GM12891 (cell line): Measurements from ENCODE around the gene DUSP10.

Source experiments
- DNase-seq: peaks from one replicate; pipeline ENCODE4 v3.0.0; 2011; ENCODE audit warnings: low spot score; ENCODE audit not compliant: insufficient read length
- FAIRE-seq: peaks from 2 replicates; lab custom pipeline; 2011; peaks lifted over from hg19 to GRCh38; lab: Jason Lieb, UNC
- PAX5 ChIP-seq: IDR thresholded peaks from 2 replicates; pipeline ENCODE4 v1.6.1; 2011; ENCODE audit warnings: low read length, moderate library complexity, mild to moderate bottlenecking; ENCODE audit not compliant: insufficient read depth, severe bottlenecking
- POLR2A ChIP-seq: IDR thresholded peaks from 2 replicates; pipeline ENCODE4 v1.6.1; 2011; ENCODE audit warnings: low read depth, low read length, control low read depth
- POLR2AphosphoS5 ChIP-seq: IDR thresholded peaks from 2 replicates; pipeline ENCODE4 v1.6.1; 2011; ENCODE audit warnings: low read depth, low read length, control low read depth
- POU2F2 ChIP-seq: IDR thresholded peaks from 2 replicates; pipeline ENCODE4 v1.6.1; 2011; ENCODE audit warnings: low read depth, mild to moderate bottlenecking, control low read depth, low read length, moderate library complexity
- SPI1 ChIP-seq: IDR thresholded peaks from 2 replicates; pipeline ENCODE4 v1.6.1; 2011; ENCODE audit warnings: low read depth, low read length, control low read depth
- TAF1 ChIP-seq: IDR thresholded peaks from 2 replicates; pipeline ENCODE4 v1.6.1; 2011; ENCODE audit warnings: low read depth, low read length, control low read depth

Gene DUSP10

GRCh38 chr1:221739018-221739676 is 2.7 kb downstream of the DUSP10 start:
- FAIRE-seq (no peak), DNase-seq (no peak)
- TF ChIP-seq POU2F2 (no peak), TAF1 (no peak), SPI1 (no peak), POLR2AphosphoS5 (no peak), PAX5 (no peak), POLR2A (no peak)

DNA sequence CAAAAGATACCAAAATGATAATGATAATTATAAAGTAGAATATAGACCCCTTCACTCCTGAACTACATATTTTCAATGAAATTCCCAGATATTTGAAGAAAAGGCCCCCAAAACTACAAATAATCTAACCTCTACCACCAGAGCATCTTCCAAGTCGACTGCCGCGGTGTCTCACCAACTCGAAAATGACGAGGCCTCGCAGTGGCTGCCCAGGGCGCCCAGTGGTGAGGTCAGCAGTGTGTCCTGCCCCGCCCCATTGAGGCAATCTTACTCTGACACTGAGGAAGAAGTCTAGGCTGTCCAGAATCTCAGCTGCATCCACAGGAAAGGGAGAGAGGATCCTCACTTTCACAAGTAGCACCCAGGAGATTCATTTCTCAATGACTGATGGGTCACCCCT is 5.2 kb downstream of the DUSP10 start:
- no peak for FAIRE-seq
- no peak for DNase-seq
- TF ChIP-seq POLR2AphosphoS5, result no peak

GRCh38 chr1:221735999-221736398 is 5.9 kb downstream of the DUSP10 start:
- FAIRE-seq (no peak), DNase-seq (no peak)
- TF ChIP-seq TAF1, result no peak

- no peak for FAIRE-seq
- DNase-seq, result no peak
- no peak for TF ChIP-seq POU2F2
- no peak for TF ChIP-seq POLR2A
- no peak for TF ChIP-seq SPI1
- no peak for TF ChIP-seq POLR2AphosphoS5
- no peak for TF ChIP-seq TAF1
- no peak for TF ChIP-seq PAX5
Observed at GRCh38 chr1:221734187-221734586, 7.7 kb downstream of the DUSP10 start.

DNA sequence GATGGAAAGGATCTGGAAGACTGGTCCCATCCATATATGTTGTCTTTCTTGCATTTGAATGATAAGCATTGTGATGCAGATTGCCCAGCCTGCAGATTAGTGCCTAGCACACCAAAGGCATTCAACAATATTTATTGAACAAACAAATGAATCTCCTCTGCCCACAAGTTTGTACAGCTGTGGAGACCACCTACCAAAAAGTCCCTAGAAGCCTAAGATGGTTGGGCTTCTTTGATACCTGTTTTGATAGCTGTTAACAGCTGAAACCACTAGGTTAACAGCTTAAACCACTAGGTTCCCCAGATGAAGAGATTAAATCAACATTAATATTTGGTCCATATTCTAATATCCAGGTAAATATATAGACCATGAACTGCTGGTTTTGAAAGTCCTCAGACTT is 9.8 kb downstream of the DUSP10 start:
- peak; percentile 64 for FAIRE-seq
- TF ChIP-seq PAX5 (no peak), POU2F2 (no peak), TAF1 (no peak), POLR2A (no peak), POLR2AphosphoS5 (no peak), SPI1 (no peak)
- no peak for DNase-seq

GRCh38 chr1:221729771-221730330 is 12.0 kb downstream of the DUSP10 start:
- FAIRE-seq, result no peak
- no peak for TF ChIP-seq POLR2A
- TF ChIP-seq POLR2AphosphoS5, result no peak
- no peak for TF ChIP-seq SPI1
- no peak for TF ChIP-seq TAF1
- TF ChIP-seq PAX5, result no peak

GRCh38 chr1:221728037-221728505 is 13.8 kb downstream of the DUSP10 start:
- no peak for TF ChIP-seq POLR2AphosphoS5
- no peak for TF ChIP-seq TAF1
- no peak for TF ChIP-seq POLR2A
- FAIRE-seq (peak; percentile 84), DNase-seq (no peak)

More at GRCh38 chr1:221729771-221730330, 12.0 kb downstream of the DUSP10 start:
- DNase-seq, result no peak

DNA sequence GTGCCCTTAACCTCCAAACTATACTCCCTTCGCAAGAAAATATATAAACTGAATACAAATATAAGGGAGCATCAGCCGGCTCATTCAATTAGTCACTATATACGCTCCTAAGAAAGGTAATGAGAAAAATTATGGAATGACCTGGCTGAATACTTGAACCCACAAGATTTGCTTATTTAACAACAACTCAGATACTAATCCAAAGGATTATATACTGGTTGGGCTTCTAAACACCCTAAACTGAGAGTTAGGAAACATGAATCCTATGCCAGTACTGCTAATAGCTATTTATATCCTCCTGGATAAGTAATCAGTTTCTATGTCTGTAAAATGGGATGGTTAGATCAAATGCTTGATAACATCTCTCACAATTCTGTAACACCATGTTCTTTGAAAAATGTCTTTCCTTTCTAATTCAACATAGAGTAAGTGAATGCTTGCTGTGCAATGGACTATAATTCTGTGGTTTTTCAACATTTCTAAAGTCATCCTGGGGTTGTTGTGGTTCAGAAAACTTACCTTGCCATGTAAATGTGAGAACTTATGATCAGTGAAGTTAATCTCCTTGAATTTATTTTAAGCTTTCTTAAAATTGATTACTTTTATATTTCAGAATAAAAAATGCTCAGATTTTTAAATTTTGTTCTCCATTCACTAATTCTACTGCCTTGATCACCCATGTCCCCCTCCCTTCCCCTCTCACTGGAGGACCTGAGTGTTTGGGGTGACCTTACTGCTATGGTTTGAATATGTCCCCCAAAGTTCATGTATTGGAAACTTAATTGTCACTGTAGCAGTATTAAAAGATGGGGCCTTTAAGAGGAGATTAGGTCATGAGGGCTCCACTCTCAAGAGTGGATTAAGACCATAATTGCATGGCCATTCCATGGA is 14.5 kb downstream of the DUSP10 start:
- FAIRE-seq (peak; percentile 75), DNase-seq (no peak)
- TF ChIP-seq PAX5 (no peak), POU2F2 (no peak), TAF1 (no peak), POLR2A (no peak), SPI1 (no peak), POLR2AphosphoS5 (no peak)

DNA sequence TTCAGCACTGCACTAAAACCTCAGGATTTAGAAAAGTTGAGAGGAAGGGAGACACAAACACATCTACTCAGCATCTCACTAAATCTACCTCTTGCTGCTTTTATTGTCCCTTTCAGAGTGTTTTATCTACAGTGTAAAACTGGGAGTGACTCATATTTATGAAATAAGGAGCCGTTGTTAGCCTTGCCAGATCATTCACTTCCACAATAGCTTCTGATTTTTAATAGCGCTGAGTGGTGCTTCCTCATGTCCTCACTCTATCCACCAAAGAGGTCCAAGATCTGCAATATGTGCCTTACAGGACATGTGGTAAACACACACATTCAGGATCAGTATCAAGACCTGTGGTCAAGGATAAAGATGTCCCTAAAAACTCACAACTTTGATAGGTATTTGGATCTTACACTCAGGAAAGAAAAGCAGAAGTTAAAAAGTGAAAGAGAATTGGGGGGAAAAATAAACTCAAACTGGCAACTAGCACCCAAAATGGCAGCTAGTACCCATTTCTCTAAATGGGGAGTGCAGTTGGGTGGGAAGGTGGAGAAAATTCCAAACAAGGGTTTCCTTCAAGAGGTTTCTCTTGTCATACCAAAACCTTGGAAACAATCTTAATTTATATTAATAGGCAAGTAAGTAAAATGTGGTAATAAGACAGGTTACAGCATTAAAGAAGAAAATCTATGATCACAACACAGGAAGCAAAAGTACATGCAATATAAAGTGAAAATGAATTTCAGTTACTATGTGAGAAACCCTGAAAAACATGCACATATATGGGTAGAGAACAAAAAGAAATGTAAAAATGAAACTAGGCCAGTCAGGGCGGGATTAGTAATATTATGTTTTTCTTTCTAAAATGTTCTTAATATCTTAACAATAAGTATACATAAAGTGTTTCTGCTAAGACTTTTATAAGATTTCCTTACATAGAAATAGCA is 15.9 kb downstream of the DUSP10 start:
- FAIRE-seq (peak; percentile 69), DNase-seq (no peak)
- TF ChIP-seq SPI1 (0 out of 2 replicates have a peak, but pooled peaks have one; percentile 19), POLR2AphosphoS5 (no peak)
